Mesodermal cell (in vitro differentiated cells): ENCODE measurements around the gene HELZ.

Experiments
- H3K27ac ChIP-seq: 2 replicates; pipeline ENCODE4 v1.7.0; 2013; ENCODE audit warnings: mild to moderate bottlenecking, low read depth, low read length, moderate library complexity; ENCODE audit not compliant: severe bottlenecking
- H3K36me3 ChIP-seq: 2 replicates; pipeline ENCODE4 v1.7.1; 2013; ENCODE audit warnings: mild to moderate bottlenecking, low read length, moderate library complexity; ENCODE audit not compliant: control insufficient read depth, insufficient read depth
- H3K4me1 ChIP-seq: one replicate; pipeline ENCODE4 v1.7.1; 2013; ENCODE audit warnings: mild to moderate bottlenecking, low read length; ENCODE audit not compliant: insufficient read depth, control insufficient read depth, poor library complexity, severe bottlenecking
- H3K4me3 ChIP-seq: 2 replicates; pipeline ENCODE4 v1.7.0; 2013; ENCODE audit warnings: low read length, control low read depth, mild to moderate bottlenecking; ENCODE audit not compliant: insufficient read depth, poor library complexity, severe bottlenecking; ENCODE audit errors: extremely low read depth
- H3K9me3 ChIP-seq: 2 replicates; pipeline ENCODE4 v1.7.1; 2013; ENCODE audit warnings: mild to moderate bottlenecking, low read length, moderate library complexity; ENCODE audit not compliant: control insufficient read depth
- WGBS, 2 experiments: methylation state at CpG; one replicate each; pipeline ENCODE4 v1.1.5; 2013; ENCODE audit warnings: missing lambda C conversion rate in 2 of 2; ENCODE audit not compliant: insufficient coverage in 2 of 2; 5-methylcytosine and 5-hydroxymethylcytosine counted together

HELZ gene

GRCh38 chr17:67056746-67057490 is 188.1 kb downstream of the HELZ start:
- no peaks in the 10 kb centered on the region for H3K4me1 ChIP-seq
- H3K36me3 ChIP-seq = no peaks in the 10 kb centered on the region
- H3K9me3 ChIP-seq = no peaks in the 10 kb centered on the region
- WGBS, 2 experiments = 88 to 94% methylated on average over 10 to 17 of the region's 18 CpGs
- H3K27ac ChIP-seq = no peak overlapping the region
- no peak overlapping the region for H3K4me3 ChIP-seq

- no peak overlapping the region for H3K4me3 ChIP-seq
- no peak overlapping the region for H3K27ac ChIP-seq
- WGBS, 2 experiments = 93% methylated on average over 27 to 28 of the region's 29 CpGs
- H3K36me3 ChIP-seq = no peaks in the 10 kb centered on the region
- no peaks in the 10 kb centered on the region for H3K9me3 ChIP-seq
- no peaks in the 10 kb centered on the region for H3K4me1 ChIP-seq
Observed at GRCh38 chr17:67055811-67056745, 188.9 kb downstream of the HELZ start.

GRCh38 chr17:67055041-67055443 is 190.0 kb downstream of the HELZ start:
- Histone ChIP-seq H3K4me3 (no peak overlapping the region), H3K4me1 (no peaks in the 10 kb centered on the region), H3K27ac (no peak overlapping the region), H3K9me3 (no peaks in the 10 kb centered on the region), H3K36me3 (no peaks in the 10 kb centered on the region)
- WGBS, 2 experiments = 90 to 95% methylated on average over 7 to 15 of the region's 19 CpGs

GRCh38 chr17:67054608-67055007 is 190.4 kb downstream of the HELZ start:
- no peaks in the 10 kb centered on the region for H3K4me1 ChIP-seq
- H3K4me3 ChIP-seq = no peak overlapping the region
- H3K27ac ChIP-seq = no peak overlapping the region
- H3K36me3 ChIP-seq = no peaks in the 10 kb centered on the region
- 61 to 70% methylated on average over 3 to 5 of the region's 5 CpGs for WGBS, 2 experiments
- peaks cover under 1% of the 10 kb centered on the region for H3K9me3 ChIP-seq

GRCh38 chr17:67054011-67054591 is 190.9 kb downstream of the HELZ start:
- Histone ChIP-seq H3K27ac (no peak overlapping the region), H3K4me1 (no peaks in the 10 kb centered on the region), H3K9me3 (peaks cover 4% of the 10 kb centered on the region), H3K36me3 (no peaks in the 10 kb centered on the region), H3K4me3 (no peak overlapping the region)
- WGBS, 2 experiments = 90 to 94% methylated on average over 14 to 17 of the region's 19 CpGs

- 86 to 93% methylated on average over 1 to 2 of the region's 9 CpGs for WGBS, 2 experiments
- Histone ChIP-seq H3K9me3 (peaks cover 8% of the 10 kb centered on the region), H3K4me3 (no peak overlapping the region), H3K36me3 (no peaks in the 10 kb centered on the region), H3K4me1 (no peaks in the 10 kb centered on the region), H3K27ac (no peak overlapping the region)
Observed at GRCh38 chr17:67053438-67054000, 191.5 kb downstream of the HELZ start.

- H3K4me3 ChIP-seq = no peak overlapping the region
- 91 to 96% methylated on average over 7 of the region's 9 CpGs for WGBS, 2 experiments
Observed at GRCh38 chr17:67052720-67053437, 192.1 kb downstream of the HELZ start.

GRCh38 chr17:67051837-67052236 is 193.2 kb downstream of the HELZ start:
- WGBS, 2 experiments = 86 to 100% methylated on average over 1 of the region's 5 CpGs

More at GRCh38 chr17:67052720-67053437, 192.1 kb downstream of the HELZ start:
- Histone ChIP-seq H3K4me1 (no peaks in the 10 kb centered on the region), H3K27ac (no peak overlapping the region), H3K9me3 (peaks cover 14% of the 10 kb centered on the region), H3K36me3 (no peaks in the 10 kb centered on the region)

GRCh38 chr17:67051155-67051538 is 193.8 kb downstream of the HELZ start:
- no peaks in the 10 kb centered on the region for H3K36me3 ChIP-seq
- WGBS, 2 experiments = 77 to 100% methylated on average over 1 to 2 of the region's 4 CpGs
- H3K27ac ChIP-seq = no peak overlapping the region

More at GRCh38 chr17:67051837-67052236, 193.2 kb downstream of the HELZ start:
- no peaks in the 10 kb centered on the region for H3K36me3 ChIP-seq
- H3K27ac ChIP-seq = no peak overlapping the region
- H3K9me3 ChIP-seq = peaks cover 23% of the 10 kb centered on the region
- no peak overlapping the region for H3K4me3 ChIP-seq
- no peaks in the 10 kb centered on the region for H3K4me1 ChIP-seq

More at GRCh38 chr17:67051155-67051538, 193.8 kb downstream of the HELZ start:
- no peaks in the 10 kb centered on the region for H3K4me1 ChIP-seq
- no peak overlapping the region for H3K4me3 ChIP-seq
- peaks cover 23% of the 10 kb centered on the region for H3K9me3 ChIP-seq
